SJCRH30 (cell line): ENCODE measurements around the gene SCNN1B. TPM values are rescaled to one million over a fixed set of nuclear protein-coding genes. Genes with fewer than 3 reads are reported as not detected.
"Not testable (repeated sequence)": the region's sequence is repeated elsewhere in the genome, so short reads cannot be mapped to it uniquely, and the experiment has no call there.

Experiments
- DNase-seq, 2 experiments: peaks; one replicate each; pipeline ENCODE4 v3.0.0-alpha.2; 2015 to 2020
- H3K27ac ChIP-seq: fragments of 250-450 bp; sonication (Bioruptor Pico); 2 replicates; pipeline ENCODE4 v1.5.1; 2020; ENCODE audit warnings: mild to moderate bottlenecking, moderate library complexity
- H3K27me3 ChIP-seq: fragments of 250-450 bp; sonication (Bioruptor Pico); 2 replicates; pipeline ENCODE4 v1.5.1; 2020; ENCODE audit warnings: mild to moderate bottlenecking, moderate library complexity
- H3K36me3 ChIP-seq: fragments of 250-450 bp; sonication (Bioruptor Pico); 2 replicates; pipeline ENCODE4 v1.5.1; 2020; ENCODE audit warnings: mild to moderate bottlenecking, moderate library complexity
- H3K4me1 ChIP-seq: fragments of 250-450 bp; sonication (Bioruptor Pico); 2 replicates; pipeline ENCODE4 v1.5.1; 2020; ENCODE audit warnings: mild to moderate bottlenecking, moderate library complexity
- H3K4me3 ChIP-seq: fragments of 250-450 bp; sonication (Bioruptor Pico); 2 replicates; pipeline ENCODE4 v1.5.1; 2020; ENCODE audit warnings: mild to moderate bottlenecking, moderate library complexity
- H3K9me3 ChIP-seq: fragments of 250-450 bp; sonication (Bioruptor Pico); replicated peaks from 2 replicates; pipeline ENCODE4 v1.5.1; 2020; ENCODE audit warnings: mild to moderate bottlenecking, moderate library complexity
- total RNA-seq: library from RNA; depleted of rRNA; stranded (reverse); fragments of >200 nt; shearing (Covaris generic); gene quantifications from 2 replicates; pipeline ENCODE4 v1.2.3, GENCODE V29; 2014

The SCNN1B gene
- total RNA-seq, 1 experiment from 2014 or later: not detected

GRCh38 chr16:23384878-23385277 is 82.8 kb downstream of the SCNN1B start:
- no peak for DNase-seq
- H3K27ac ChIP-seq: no peak overlapping the region
- H3K4me3 ChIP-seq: no peak overlapping the region

GRCh38 chr16:23385441-23385840 is 83.3 kb downstream of the SCNN1B start:
- DNase-seq: no peak
- no peaks in the 10 kb centered on the region for H3K27me3 ChIP-seq
- no peaks in the 10 kb centered on the region for H3K9me3 ChIP-seq
- H3K4me3 ChIP-seq: no peak overlapping the region
- H3K4me1 ChIP-seq: 0 out of 2 replicates have a peak, but pooled peaks cover 3% of the 10 kb centered on the region
- no peak overlapping the region for H3K27ac ChIP-seq
- no peaks in the 10 kb centered on the region for H3K36me3 ChIP-seq

More at GRCh38 chr16:23384878-23385277, 82.8 kb downstream of the SCNN1B start:
- Histone ChIP-seq H3K4me1 (0 out of 2 replicates have a peak, but pooled peaks cover 3% of the 10 kb centered on the region), H3K27me3 (no peaks in the 10 kb centered on the region), H3K9me3 (no peaks in the 10 kb centered on the region), H3K36me3 (no peaks in the 10 kb centered on the region)

GRCh38 chr16:23387666-23388065 is 85.6 kb downstream of the SCNN1B start:
- Histone ChIP-seq H3K27ac (no peak overlapping the region), H3K4me3 (no peak overlapping the region), H3K4me1 (no peaks in the 10 kb centered on the region), H3K9me3 (no peaks in the 10 kb centered on the region), H3K36me3 (no peaks in the 10 kb centered on the region), H3K27me3 (no peaks in the 10 kb centered on the region)
- no peak for DNase-seq

DNA sequence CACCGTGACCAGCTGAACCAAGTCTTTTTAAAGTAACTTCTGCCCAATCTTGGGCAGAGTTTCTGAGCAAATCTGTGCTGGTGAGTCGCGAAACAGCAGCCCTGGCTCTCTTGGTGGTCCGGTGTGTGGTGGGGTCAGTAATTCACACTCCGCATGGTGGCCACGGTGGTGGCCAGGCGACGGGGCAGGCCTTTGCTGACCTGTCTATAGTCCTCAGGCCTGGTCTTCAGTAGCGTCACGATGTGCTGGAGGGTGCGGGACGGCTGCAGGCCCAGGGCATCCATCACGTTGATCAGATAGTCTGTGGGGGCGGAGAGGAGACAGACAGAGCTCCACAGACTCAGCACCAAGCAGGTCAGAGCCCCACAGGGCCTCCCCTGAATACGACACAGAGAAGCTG is 86.7 kb downstream of the SCNN1B start:
- H3K4me1 ChIP-seq: no peaks in the 10 kb centered on the region
- H3K27me3 ChIP-seq: no peaks in the 10 kb centered on the region
- H3K36me3 ChIP-seq: no peaks in the 10 kb centered on the region
- no peak overlapping the region for H3K4me3 ChIP-seq
- no peak for DNase-seq
- no peaks in the 10 kb centered on the region for H3K9me3 ChIP-seq
- no peak overlapping the region for H3K27ac ChIP-seq

GRCh38 chr16:23389201-23389600 is 87.1 kb downstream of the SCNN1B start:
- Histone ChIP-seq H3K27me3 (no peaks in the 10 kb centered on the region), H3K4me3 (no peak overlapping the region), H3K27ac (no peak overlapping the region), H3K36me3 (no peaks in the 10 kb centered on the region), H3K4me1 (no peaks in the 10 kb centered on the region), H3K9me3 (no peaks in the 10 kb centered on the region)
- DNase-seq: no peak

- H3K36me3 ChIP-seq, H3K27ac ChIP-seq, H3K4me1 ChIP-seq, H3K27me3 ChIP-seq, DNase-seq, H3K4me3 ChIP-seq, H3K9me3 ChIP-seq: not testable (repeated sequence)
Observed at GRCh38 chr16:23389936-23390335, 87.8 kb downstream of the SCNN1B start.

GRCh38 chr16:23391381-23392222 is 89.5 kb downstream of the SCNN1B start:
- H3K27ac ChIP-seq: no peak overlapping the region
- no peak for DNase-seq
- H3K36me3 ChIP-seq: no peaks in the 10 kb centered on the region
- H3K4me3 ChIP-seq: no peak overlapping the region
- H3K4me1 ChIP-seq: no peaks in the 10 kb centered on the region
- no peaks in the 10 kb centered on the region for H3K27me3 ChIP-seq
- H3K9me3 ChIP-seq: no peaks in the 10 kb centered on the region

DNA sequence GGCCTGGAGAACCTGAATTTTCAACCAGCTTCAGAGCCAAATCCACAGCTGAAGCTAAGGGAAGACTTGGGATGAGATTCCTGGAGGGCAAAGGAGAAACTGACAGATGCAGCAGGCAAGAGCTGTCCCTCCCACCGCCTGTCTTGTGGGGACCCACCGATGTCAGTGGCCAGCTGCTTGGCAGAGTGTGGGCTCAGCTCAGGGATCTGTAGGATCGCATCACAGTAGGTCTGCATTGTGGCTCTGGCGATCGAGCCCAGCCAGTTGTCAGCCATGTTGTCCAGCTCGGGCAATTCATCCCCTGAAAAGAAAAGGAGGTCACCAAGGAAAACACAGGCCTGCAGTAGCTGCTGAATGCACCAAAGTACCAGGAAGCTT is 90.1 kb downstream of the SCNN1B start:
- Histone ChIP-seq H3K4me1 (no peaks in the 10 kb centered on the region), H3K27ac (no peak overlapping the region), H3K9me3 (no peaks in the 10 kb centered on the region), H3K36me3 (no peaks in the 10 kb centered on the region), H3K4me3 (no peak overlapping the region), H3K27me3 (no peaks in the 10 kb centered on the region)
- DNase-seq: no peak

DNA sequence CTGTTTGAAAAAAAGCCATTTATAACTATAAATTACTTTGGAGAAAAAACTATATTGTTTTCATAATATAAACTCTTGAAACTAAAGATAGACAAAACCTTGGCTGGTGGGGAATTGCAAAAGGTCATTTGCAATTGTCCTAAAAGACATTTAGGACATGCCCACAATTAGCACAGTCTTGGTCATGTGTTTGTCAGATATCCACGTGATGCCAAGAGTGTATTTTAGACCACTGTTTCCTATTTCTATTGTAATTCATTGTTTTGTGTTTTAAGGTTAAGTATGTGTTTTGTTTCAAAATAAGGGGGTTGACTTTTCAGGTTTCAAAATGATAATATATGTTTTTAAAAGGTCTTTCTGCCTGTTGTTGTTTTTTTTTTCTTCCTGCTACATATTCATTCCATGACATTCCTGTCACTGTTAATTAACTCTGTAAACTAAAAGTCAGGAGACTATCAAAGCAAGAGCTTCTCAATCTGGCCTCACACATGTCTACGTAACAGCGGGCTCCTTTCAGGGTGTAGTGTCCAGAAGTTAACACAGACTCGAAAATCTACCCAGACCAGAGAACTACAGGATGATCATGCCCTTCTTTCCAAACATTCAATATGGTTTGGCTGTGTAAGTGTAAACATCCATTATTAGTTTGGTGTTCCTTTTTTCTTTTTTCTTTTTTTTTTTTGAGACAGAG is 92.2 kb downstream of the SCNN1B start:
- Histone ChIP-seq H3K27ac (no peak overlapping the region), H3K9me3 (no peaks in the 10 kb centered on the region), H3K36me3 (no peaks in the 10 kb centered on the region), H3K27me3 (no peaks in the 10 kb centered on the region), H3K4me1 (no peaks in the 10 kb centered on the region), H3K4me3 (no peak overlapping the region)
- DNase-seq: no peak

- Histone ChIP-seq H3K4me3 (no peak overlapping the region), H3K27me3 (no peaks in the 10 kb centered on the region), H3K4me1 (no peaks in the 10 kb centered on the region), H3K36me3 (0 out of 2 replicates have a peak, but pooled peaks cover 2% of the 10 kb centered on the region), H3K9me3 (no peaks in the 10 kb centered on the region), H3K27ac (no peak overlapping the region)
- DNase-seq: peak; percentile 41 to 49
Observed at GRCh38 chr16:23395732-23396131, 93.6 kb downstream of the SCNN1B start.

GRCh38 chr16:23397464-23397863 is 95.4 kb downstream of the SCNN1B start:
- no peaks in the 10 kb centered on the region for H3K4me1 ChIP-seq
- no peak overlapping the region for H3K4me3 ChIP-seq
- H3K27me3 ChIP-seq: no peaks in the 10 kb centered on the region
- no peak overlapping the region for H3K27ac ChIP-seq
- 0 out of 2 replicates have a peak, but pooled peaks cover 2% of the 10 kb centered on the region for H3K36me3 ChIP-seq
- DNase-seq: no peak
- H3K9me3 ChIP-seq: no peaks in the 10 kb centered on the region

DNA sequence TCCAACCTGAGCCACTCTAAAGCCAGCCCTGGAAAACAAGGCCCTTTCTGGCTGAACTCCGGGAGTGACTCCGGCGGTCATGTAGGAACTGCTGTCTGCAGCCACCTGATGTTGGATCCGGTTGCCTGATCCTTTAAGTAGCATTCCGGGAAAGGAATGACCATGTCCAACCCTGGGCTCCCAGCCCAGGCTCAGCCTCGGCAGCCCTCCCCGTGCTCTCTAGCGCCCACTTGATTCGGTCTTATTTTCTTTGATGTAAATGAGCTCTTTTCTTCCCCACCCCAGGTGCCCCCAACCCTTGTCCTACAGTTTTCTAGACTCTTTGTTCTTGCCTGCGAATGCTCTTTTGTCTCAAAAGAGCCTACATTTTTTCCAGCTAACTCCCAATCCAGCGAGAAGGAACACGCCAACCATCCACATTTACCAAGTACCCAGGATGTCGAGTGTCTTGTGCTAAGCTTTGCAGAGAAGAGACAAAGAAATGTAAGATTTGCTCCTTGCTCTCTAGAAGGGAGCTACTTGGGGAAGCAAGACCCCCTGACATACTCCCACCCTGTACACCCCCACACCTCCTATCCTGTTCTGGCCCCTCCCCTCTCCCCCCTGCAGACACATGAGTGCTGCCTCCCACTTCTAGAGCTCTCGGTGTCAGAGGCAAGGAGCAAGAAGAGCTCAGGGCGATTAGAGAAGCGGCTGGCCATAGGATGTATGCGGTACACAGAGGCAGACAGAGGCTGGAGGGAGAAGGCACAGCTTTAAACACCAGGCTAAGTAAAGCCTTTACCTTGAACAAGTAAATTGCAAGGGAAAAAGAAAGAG is 97.1 kb downstream of the SCNN1B start:
- H3K36me3 ChIP-seq: peaks cover 8% of the 10 kb centered on the region; the same call in 1 of the 2 replicates
- no peaks in the 10 kb centered on the region for H3K9me3 ChIP-seq
- no peak overlapping the region for H3K27ac ChIP-seq
- H3K4me3 ChIP-seq: no peak overlapping the region
- no peaks in the 10 kb centered on the region for H3K27me3 ChIP-seq
- no peak for DNase-seq
- peaks cover 11% of the 10 kb centered on the region for H3K4me1 ChIP-seq

DNA sequence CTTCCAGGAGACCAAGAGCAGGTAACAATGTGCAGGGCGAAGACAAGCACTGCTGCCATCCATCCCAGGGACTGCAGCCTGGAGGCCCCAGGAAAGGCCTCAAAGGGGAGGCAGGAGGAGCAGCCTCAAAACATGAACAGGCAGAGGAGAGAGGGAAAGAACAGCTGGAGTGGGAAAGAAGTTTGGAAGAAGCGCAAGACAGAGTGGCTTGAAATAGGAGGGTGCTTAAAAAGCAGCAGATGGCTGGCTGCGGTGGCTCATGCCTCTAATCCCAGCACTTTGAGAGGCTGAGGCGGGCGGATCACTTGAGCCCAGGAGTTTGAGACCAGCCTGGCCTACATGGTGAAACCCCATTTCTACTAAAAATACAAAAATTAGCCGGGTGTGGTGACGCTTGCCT is 98.3 kb downstream of the SCNN1B start:
- H3K27me3 ChIP-seq, H3K4me3 ChIP-seq, H3K27ac ChIP-seq, H3K36me3 ChIP-seq, H3K9me3 ChIP-seq: not testable (repeated sequence)
- H3K4me1 ChIP-seq: peaks cover 14% of the 10 kb centered on the region
- DNase-seq: peak in 1 of 2 experiments; percentile 10

DNA sequence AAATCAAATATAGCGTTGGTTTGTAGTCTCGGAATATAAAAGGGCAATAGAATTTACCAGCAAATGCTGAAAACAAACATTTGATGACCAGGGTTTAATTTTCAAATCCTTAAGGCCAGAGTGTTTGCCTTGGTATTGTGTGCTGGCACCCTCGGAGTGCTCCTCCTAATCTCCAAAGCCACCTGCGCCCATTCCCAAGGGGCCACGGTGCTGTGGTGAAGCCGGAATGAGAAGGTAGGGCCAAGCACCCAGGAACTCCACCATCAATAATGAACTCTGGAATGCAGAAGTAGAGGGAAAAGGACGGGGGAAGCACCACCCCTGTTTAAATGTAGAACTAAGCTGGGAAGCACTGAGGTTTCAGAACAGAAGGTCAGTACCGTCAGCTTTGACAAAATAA is 99.0 kb downstream of the SCNN1B start:
- Histone ChIP-seq H3K4me1 (peaks cover 14% of the 10 kb centered on the region), H3K4me3 (no peak overlapping the region), H3K27me3 (no peaks in the 10 kb centered on the region), H3K9me3 (no peaks in the 10 kb centered on the region), H3K27ac (no peak overlapping the region), H3K36me3 (peaks cover 8% of the 10 kb centered on the region; the same call in 1 of the 2 replicates)
- no peak for DNase-seq

- Histone ChIP-seq H3K4me3 (no peak overlapping the region), H3K27me3 (no peaks in the 10 kb centered on the region), H3K27ac (no peak overlapping the region), H3K9me3 (no peaks in the 10 kb centered on the region), H3K36me3 (peaks cover 8% of the 10 kb centered on the region; the same call in 1 of the 2 replicates), H3K4me1 (peaks cover 14% of the 10 kb centered on the region)
- DNase-seq: no peak
Observed at GRCh38 chr16:23402100-23402499, 100.0 kb downstream of the SCNN1B start.
